BJ (cell line): Measurements from ENCODE around the gene CHP2. TPM values are rescaled to one million over a fixed set of nuclear protein-coding genes. Genes with fewer than 3 reads are reported as not detected.

Source experiments
- CTCF ChIA-PET: fragments of 350-600 bp; formaldehyde crosslinking; extraction: SDS; loops from one replicate; lab custom pipeline; 2021; ENCODE audit warnings: antibody characterized with exemption, inconsistent platforms; lab: Yijun Ruan, JAX
- POLR2A ChIA-PET: fragments of 300-600 bp; sonication (Branson Sonifier 250); formaldehyde crosslinking; extraction: SDS; loops from one replicate; lab custom pipeline; 2021; ENCODE audit warnings: antibody characterized with exemption; lab: Charles Lee
- DNase-seq: peaks from one replicate; pipeline ENCODE4 v3.0.0-alpha.2; 2011; ENCODE audit warnings: low read depth
- H3K27me3 ChIP-seq: 2 replicates; pipeline ENCODE4 v1.6.0; 2011; ENCODE audit warnings: low read length; ENCODE audit not compliant: control insufficient read depth, insufficient read depth
- H3K36me3 ChIP-seq: 2 replicates; pipeline ENCODE4 v1.5.1; 2011; ENCODE audit warnings: low read length; ENCODE audit not compliant: control insufficient read depth, insufficient read depth
- H3K4me3 ChIP-seq: 2 replicates; pipeline ENCODE4 v1.5.1; 2011; ENCODE audit warnings: low read depth, mild to moderate bottlenecking, control low read depth, low read length
- polyA plus RNA-seq: library from polyadenylated mRNA; depleted of rRNA; stranded (reverse); fragments of >200 nt; gene quantifications from 2 replicates; pipeline ENCODE4 v1.2.3, GENCODE V29; 2011
- TF ChIP-seq, protein P1 (sequence below): IDR thresholded peaks from 2 replicates; pipeline ENCODE4 v1.5.1; 2011; ENCODE audit warnings: low read depth, mild to moderate bottlenecking, control low read depth, inconsistent platforms, low read length, moderate library complexity; ENCODE audit not compliant: insufficient read depth

Gene CHP2
- polyA plus RNA-seq, 1 experiment = not detected

DNA sequence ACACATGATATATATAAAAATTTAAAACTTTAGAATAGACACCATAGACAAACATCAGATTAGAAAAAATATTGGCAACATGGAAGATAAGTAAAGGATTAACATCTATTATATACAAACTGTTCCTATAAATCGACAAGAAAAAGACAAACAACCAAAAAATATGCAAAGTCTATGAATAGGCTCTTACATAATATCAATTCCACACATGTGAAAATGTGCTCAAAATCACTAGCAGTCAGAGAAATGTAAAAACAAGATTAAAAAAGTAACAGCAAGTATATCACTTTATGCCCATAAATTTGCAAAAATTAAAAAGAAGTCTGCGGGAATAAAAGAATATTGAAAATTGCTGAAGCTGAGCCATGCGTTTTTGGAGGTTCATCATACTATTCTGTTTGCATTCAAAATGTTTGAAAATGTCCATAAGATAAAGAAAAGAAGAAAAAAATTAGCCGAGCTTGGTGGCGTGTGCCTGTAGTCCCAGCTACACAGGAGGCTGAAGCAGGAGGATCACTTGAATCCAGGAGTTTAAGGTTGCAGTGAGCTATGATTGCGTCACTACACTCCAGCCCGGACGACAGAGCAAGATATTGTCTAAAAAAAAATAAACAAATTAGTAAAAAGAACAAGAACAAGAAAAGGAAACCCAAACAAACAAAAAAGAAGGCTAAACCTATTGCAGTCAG is 30.6 kb upstream of the CHP2 start:
- POLR2A ChIA-PET = no interaction called here
- DNase-seq = no peak
- TF ChIP-seq, protein P1, sequence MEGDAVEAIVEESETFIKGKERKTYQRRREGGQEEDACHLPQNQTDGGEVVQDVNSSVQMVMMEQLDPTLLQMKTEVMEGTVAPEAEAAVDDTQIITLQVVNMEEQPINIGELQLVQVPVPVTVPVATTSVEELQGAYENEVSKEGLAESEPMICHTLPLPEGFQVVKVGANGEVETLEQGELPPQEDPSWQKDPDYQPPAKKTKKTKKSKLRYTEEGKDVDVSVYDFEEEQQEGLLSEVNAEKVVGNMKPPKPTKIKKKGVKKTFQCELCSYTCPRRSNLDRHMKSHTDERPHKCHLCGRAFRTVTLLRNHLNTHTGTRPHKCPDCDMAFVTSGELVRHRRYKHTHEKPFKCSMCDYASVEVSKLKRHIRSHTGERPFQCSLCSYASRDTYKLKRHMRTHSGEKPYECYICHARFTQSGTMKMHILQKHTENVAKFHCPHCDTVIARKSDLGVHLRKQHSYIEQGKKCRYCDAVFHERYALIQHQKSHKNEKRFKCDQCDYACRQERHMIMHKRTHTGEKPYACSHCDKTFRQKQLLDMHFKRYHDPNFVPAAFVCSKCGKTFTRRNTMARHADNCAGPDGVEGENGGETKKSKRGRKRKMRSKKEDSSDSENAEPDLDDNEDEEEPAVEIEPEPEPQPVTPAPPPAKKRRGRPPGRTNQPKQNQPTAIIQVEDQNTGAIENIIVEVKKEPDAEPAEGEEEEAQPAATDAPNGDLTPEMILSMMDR = no peak
- Histone ChIP-seq H3K36me3 (no peaks in the 10 kb centered on the region), H3K4me3 (no peak overlapping the region), H3K27me3 (no peaks in the 10 kb centered on the region)
- CTCF ChIA-PET = no interaction called here

DNA sequence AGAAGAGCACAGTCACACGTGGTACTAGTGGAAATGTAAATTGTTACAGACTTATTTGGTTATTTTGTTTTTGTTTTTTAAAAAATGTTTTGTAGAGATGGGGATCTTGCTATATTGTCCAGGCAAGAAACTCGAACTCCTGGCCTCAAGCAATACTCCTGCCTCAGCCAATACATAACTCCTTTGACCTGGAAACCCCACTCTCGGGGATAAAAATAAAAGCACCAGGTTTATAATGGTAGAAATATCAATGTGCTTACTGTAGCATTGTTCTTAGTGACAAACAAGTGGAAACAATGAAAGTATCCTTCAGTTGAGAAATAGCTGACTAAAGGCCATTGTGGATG is 30.1 kb upstream of the CHP2 start:
- ChIA-PET POLR2A (no interaction called here), CTCF (no interaction called here)
- Histone ChIP-seq H3K36me3 (no peaks in the 10 kb centered on the region), H3K4me3 (no peak overlapping the region), H3K27me3 (no peaks in the 10 kb centered on the region)
- TF ChIP-seq, protein P1 = no peak
- DNase-seq = no peak

DNA sequence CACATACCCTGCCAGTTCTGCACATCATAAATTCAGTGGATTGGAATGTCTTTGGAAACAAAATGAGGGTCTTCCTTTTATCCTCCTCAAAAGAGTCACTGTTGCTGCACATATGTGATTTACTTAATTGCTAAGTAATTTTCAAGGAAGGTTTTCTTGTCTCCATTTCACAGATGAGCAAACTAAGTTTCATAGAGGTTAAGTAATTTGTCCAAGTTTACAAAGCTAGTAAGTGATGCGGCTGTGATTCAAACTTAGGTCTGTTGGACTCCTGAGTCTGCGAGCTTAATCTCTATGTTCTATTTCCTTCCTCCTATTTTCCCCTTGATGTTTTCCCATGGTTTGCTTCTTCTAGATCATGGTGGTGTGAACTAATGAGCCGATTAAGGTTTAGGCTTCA is 28.1 kb upstream of the CHP2 start:
- no peaks in the 10 kb centered on the region for H3K27me3 ChIP-seq
- ChIA-PET CTCF (interaction anchor here (1.7 to 1.9 kb wide), 2 partner anchors 33 to 50 kb away, joined by 7 read pairs; no protein-coding TSS in a partner anchor), POLR2A (no interaction called here)
- DNase-seq = no peak
- H3K36me3 ChIP-seq = no peaks in the 10 kb centered on the region
- TF ChIP-seq, protein P1 = no peak
- no peak overlapping the region for H3K4me3 ChIP-seq

DNA sequence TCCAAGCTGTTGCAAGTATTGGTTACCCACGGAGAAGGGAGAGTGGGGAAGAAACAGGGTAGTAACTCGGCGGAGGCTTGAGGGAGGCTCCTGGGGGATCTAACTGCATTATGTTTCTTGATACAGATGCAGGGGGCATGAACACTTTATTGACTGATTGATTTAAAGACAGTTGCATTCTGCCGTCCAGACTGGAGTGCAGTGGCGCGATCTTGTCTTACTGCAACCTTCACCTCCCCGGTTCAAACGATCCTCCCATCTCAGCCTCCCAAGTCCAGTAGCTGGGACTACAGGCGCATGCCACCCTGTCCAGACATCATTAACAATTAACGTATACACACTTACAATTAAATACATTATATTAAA is 26.7 kb upstream of the CHP2 start:
- no peak for DNase-seq
- no peaks in the 10 kb centered on the region for H3K36me3 ChIP-seq
- no peak overlapping the region for H3K4me3 ChIP-seq
- ChIA-PET CTCF (interaction anchor here (0.6 to 1.9 kb wide), 8 partner anchors 12 to 51 kb away, joined by 3 to 7 read pairs (median 4); partner anchors contain the start of gene PLK1), POLR2A (no interaction called here)
- TF ChIP-seq, protein P1 = no peak
- no peaks in the 10 kb centered on the region for H3K27me3 ChIP-seq

DNA sequence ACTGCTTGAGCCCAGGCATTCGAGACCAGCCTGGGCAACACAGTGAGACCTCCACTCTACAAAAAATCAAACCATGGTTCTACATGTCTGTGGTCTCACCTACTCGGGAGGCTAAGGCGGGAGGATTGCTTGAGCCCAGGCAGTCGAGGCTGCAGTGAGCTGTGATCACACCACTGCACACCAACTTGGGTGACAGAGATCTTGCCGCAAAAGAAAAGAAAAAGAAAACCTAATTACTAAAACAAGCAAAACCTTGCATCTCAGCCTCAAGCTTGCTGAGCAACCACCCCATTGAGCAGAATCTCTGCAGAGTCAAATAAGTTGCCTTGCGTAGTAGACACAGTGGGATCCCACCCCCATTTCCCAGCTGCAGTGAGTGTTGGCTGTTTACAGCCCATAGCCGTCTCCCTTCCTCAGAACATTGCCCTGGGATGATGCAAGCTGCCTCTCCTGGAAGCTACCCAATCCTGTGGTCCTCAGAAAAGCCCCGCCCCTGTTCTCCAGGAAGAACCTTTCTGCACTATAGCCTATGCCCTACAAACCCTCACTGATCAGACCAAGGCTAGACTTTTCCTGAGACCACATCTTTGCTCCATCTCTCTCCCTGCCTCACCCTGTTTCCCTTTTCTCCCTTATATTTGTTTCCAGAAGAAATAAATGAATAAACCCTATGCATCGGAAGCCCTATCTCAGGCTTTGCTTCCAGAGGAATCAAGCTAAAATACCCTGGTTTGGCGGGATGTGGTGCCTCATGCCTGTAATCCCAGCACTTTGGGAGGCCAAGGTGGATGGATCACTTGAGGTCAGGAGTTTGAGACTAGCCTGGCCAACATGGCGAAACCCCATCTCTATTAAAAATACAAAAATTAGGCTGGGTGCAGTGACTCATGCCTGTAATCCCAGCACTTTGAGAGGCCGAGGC is 25.1 kb upstream of the CHP2 start:
- ChIA-PET POLR2A (no interaction called here), CTCF (interaction anchor here (0.7 kb wide), 2 partner anchors 9 to 761 kb away, joined by 3 read pairs; no protein-coding TSS in a partner anchor)
- Histone ChIP-seq H3K4me3 (no peak overlapping the region), H3K27me3 (no peaks in the 10 kb centered on the region), H3K36me3 (no peaks in the 10 kb centered on the region)
- DNase-seq = no peak
- TF ChIP-seq, protein P1 = no peak
